PC-3 (cell line): Measurements from ENCODE around the gene CRISPLD2.

Experiments
- CTCF ChIP-seq: fragments of 300-600 bp; sonication (generic); conservative IDR thresholded peaks from 2 replicates; pipeline ENCODE4 v1.5.1; 2017; ENCODE audit warnings: antibody characterized with exemption, low read depth, mild to moderate bottlenecking, low read length
- EZH2 ChIP-seq: fragments of 300-600 bp; sonication (generic); IDR thresholded peaks from one replicate; pipeline ENCODE4 v1.6.1; 2017; ENCODE audit warnings: antibody characterized with exemption, mild to moderate bottlenecking, low read length; ENCODE audit not compliant: unreplicated experiment
- EZH2phosphoT487 ChIP-seq: fragments of 300-600 bp; sonication (generic); IDR thresholded peaks from 2 replicates; pipeline ENCODE4 v1.6.1; 2018; ENCODE audit warnings: mild to moderate bottlenecking, antibody characterized with exemption, low read length, borderline replicate concordance

- TF ChIP-seq CTCF (no peak), EZH2 (no peak), EZH2phosphoT487 (no peak)
These were observed 72.3 kb downstream of the CRISPLD2 start for GRCh38 chr16:84892097-84892496.
